Skeletal muscle satellite cell (primary cell): ENCODE data around the gene COL5A2.

Experiments used
- H3K27me3 ChIP-seq: 2 replicates; pipeline ENCODE4 v1.7.0; 2013; ENCODE audit warnings: low read length; ENCODE audit not compliant: control insufficient read depth, insufficient read depth
- H3K36me3 ChIP-seq: 2 replicates; pipeline ENCODE4 v1.7.0; 2013; ENCODE audit warnings: mild to moderate bottlenecking, control low read depth, low read length; ENCODE audit not compliant: insufficient read depth
- H3K4me1 ChIP-seq: 2 replicates; pipeline ENCODE4 v1.7.0; 2013; ENCODE audit warnings: low read length; ENCODE audit not compliant: control insufficient read depth, insufficient read depth
- H3K4me2 ChIP-seq: 2 replicates; pipeline ENCODE4 v1.7.0; 2013; ENCODE audit warnings: mild to moderate bottlenecking, low read length
- H3K4me3 ChIP-seq: 2 replicates; pipeline ENCODE4 v1.7.0; 2013; ENCODE audit warnings: low read length
- H3K9ac ChIP-seq: 2 replicates; pipeline ENCODE4 v1.7.0; 2013; ENCODE audit warnings: mild to moderate bottlenecking, low read depth, low read length, moderate library complexity
- H3K9me3 ChIP-seq: replicated peaks from 2 replicates; pipeline ENCODE4 v1.7.0; 2013; ENCODE audit warnings: mild to moderate bottlenecking, control low read depth, low read length

Gene COL5A2

GRCh38 chr2:189092936-189093335, 86.6 kb downstream of the COL5A2 start:
- peak overlapping the region; percentile 73 for H3K9ac ChIP-seq
- H3K27me3 ChIP-seq, result no peaks in the 10 kb centered on the region
- H3K4me1 ChIP-seq, result peaks cover 46% of the 10 kb centered on the region
- H3K9me3 ChIP-seq, result no peaks in the 10 kb centered on the region
- peak overlapping the region; percentile 27 for H3K4me2 ChIP-seq
- H3K4me3 ChIP-seq, result no peak overlapping the region
- peaks cover 71% of the 10 kb centered on the region for H3K36me3 ChIP-seq

GRCh38 chr2:189091253-189091652, 88.3 kb downstream of the COL5A2 start:
- Histone ChIP-seq H3K9me3 (no peaks in the 10 kb centered on the region), H3K36me3 (peaks cover 66% of the 10 kb centered on the region), H3K27me3 (no peaks in the 10 kb centered on the region), H3K9ac (no peak overlapping the region), H3K4me3 (no peak overlapping the region), H3K4me2 (no peak overlapping the region), H3K4me1 (peaks cover 45% of the 10 kb centered on the region)

GRCh38 chr2:189088591-189089205, 90.9 kb downstream of the COL5A2 start:
- H3K4me3 ChIP-seq, result no peak overlapping the region
- H3K9me3 ChIP-seq, result no peaks in the 10 kb centered on the region
- H3K36me3 ChIP-seq, result peaks cover 73% of the 10 kb centered on the region
- peak overlapping the region; percentile 12 for H3K9ac ChIP-seq
- H3K4me1 ChIP-seq, result peaks cover 57% of the 10 kb centered on the region
- H3K4me2 ChIP-seq, result no peak overlapping the region
- H3K27me3 ChIP-seq, result no peaks in the 10 kb centered on the region

DNA sequence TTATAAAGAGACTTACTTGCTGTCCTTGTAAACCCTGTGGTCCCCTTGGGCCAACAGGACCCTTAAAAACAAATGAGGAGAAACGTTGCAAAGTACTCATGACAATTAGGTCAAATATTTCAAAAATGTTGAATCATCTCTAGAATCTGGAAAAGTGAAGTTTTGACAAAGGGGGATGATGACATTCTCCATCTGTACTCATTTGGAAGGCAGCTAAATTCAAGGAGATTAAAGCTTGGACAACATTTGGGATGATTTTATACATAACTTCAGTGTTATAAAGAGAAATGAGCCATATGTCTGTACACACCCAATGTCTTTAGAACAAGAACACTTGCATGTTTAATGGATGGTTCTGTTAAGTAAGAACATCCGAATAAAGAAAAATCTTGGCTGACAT, 92.9 kb downstream of the COL5A2 start:
- peaks cover 85% of the 10 kb centered on the region for H3K36me3 ChIP-seq
- peak overlapping the region; percentile 15 for H3K4me2 ChIP-seq
- no peaks in the 10 kb centered on the region for H3K27me3 ChIP-seq
- H3K4me1 ChIP-seq, result peaks cover 49% of the 10 kb centered on the region
- no peaks in the 10 kb centered on the region for H3K9me3 ChIP-seq
- H3K4me3 ChIP-seq, result no peak overlapping the region
- peak overlapping the region; percentile 71 for H3K9ac ChIP-seq

- Histone ChIP-seq H3K4me3 (no peak overlapping the region), H3K4me1 (peaks cover 45% of the 10 kb centered on the region), H3K27me3 (no peaks in the 10 kb centered on the region), H3K9me3 (no peaks in the 10 kb centered on the region), H3K36me3 (peaks cover 85% of the 10 kb centered on the region), H3K4me2 (no peak overlapping the region), H3K9ac (peak overlapping the region; percentile 37)
These were observed 93.3 kb downstream of the COL5A2 start for GRCh38 chr2:189086250-189086649.

GRCh38 chr2:189083606-189084005, 96.0 kb downstream of the COL5A2 start:
- H3K27me3 ChIP-seq, result no peaks in the 10 kb centered on the region
- no peak overlapping the region for H3K4me2 ChIP-seq
- H3K36me3 ChIP-seq, result peaks cover 86% of the 10 kb centered on the region
- H3K4me3 ChIP-seq, result no peak overlapping the region
- no peaks in the 10 kb centered on the region for H3K9me3 ChIP-seq
- H3K4me1 ChIP-seq, result peaks cover 41% of the 10 kb centered on the region
- H3K9ac ChIP-seq, result no peak overlapping the region

GRCh38 chr2:189083106-189083505, 96.5 kb downstream of the COL5A2 start:
- Histone ChIP-seq H3K9me3 (no peaks in the 10 kb centered on the region), H3K4me2 (no peak overlapping the region), H3K27me3 (no peaks in the 10 kb centered on the region), H3K4me3 (no peak overlapping the region), H3K36me3 (peaks cover 85% of the 10 kb centered on the region), H3K9ac (no peak overlapping the region), H3K4me1 (peaks cover 41% of the 10 kb centered on the region)

GRCh38 chr2:189082376-189082975, 97.1 kb downstream of the COL5A2 start:
- no peak overlapping the region for H3K4me2 ChIP-seq
- H3K27me3 ChIP-seq, result no peaks in the 10 kb centered on the region
- peaks cover 38% of the 10 kb centered on the region for H3K4me1 ChIP-seq
- no peak overlapping the region for H3K4me3 ChIP-seq
- H3K9me3 ChIP-seq, result no peaks in the 10 kb centered on the region
- H3K36me3 ChIP-seq, result peaks cover 88% of the 10 kb centered on the region
- no peak overlapping the region for H3K9ac ChIP-seq

DNA sequence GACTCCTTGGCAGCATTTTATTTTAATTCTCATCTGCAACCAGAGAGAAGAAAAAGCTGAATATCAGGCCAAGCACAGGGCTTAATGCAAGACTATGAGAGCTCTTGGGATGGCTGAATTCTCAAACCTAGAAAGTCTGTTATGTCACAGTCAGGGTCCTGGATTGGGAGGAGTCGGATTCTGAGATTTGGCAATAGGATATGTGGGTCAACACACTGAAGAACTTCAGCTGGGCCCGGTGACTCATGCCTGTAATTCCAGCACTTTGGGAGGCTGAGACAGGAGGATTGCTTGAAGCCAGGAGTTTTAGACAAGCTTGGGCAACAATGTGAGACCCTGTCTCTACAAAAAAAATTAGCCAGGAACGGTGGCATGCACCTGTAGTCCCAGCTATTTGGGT, 103.0 kb downstream of the COL5A2 start:
- Histone ChIP-seq H3K27me3 (no peaks in the 10 kb centered on the region), H3K4me1 (peaks cover 8% of the 10 kb centered on the region), H3K36me3 (peaks cover 95% of the 10 kb centered on the region), H3K4me3 (no peak overlapping the region), H3K4me2 (no peak overlapping the region), H3K9ac (no peak overlapping the region), H3K9me3 (no peaks in the 10 kb centered on the region)

DNA sequence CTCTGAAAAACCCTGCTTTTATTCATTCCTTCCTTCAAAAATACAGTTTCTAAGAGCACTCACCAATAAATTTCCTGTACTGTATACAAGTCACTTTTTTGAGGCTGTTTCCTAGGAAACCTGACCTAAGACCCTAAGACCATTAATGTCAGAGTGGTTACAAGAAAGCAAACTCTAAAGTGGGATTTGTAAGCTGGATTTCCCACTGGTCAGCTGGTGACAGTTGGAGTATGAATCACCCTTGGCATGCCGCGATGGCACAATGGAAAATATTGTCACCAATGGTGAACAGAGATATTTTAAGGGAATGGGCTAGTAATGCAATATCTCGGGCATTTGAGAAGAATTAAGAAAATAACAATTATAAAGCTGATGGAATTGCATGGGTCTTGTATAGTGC, 103.4 kb downstream of the COL5A2 start:
- Histone ChIP-seq H3K36me3 (peaks cover 95% of the 10 kb centered on the region), H3K9me3 (no peaks in the 10 kb centered on the region), H3K4me2 (no peak overlapping the region), H3K27me3 (no peaks in the 10 kb centered on the region), H3K4me1 (peaks cover 8% of the 10 kb centered on the region), H3K4me3 (no peak overlapping the region), H3K9ac (no peak overlapping the region)

GRCh38 chr2:189074506-189074905, 105.1 kb downstream of the COL5A2 start:
- Histone ChIP-seq H3K36me3 (peaks cover 95% of the 10 kb centered on the region), H3K4me1 (peaks cover 8% of the 10 kb centered on the region), H3K9me3 (no peaks in the 10 kb centered on the region), H3K4me2 (no peak overlapping the region), H3K9ac (no peak overlapping the region), H3K4me3 (no peak overlapping the region), H3K27me3 (no peaks in the 10 kb centered on the region)

- Histone ChIP-seq H3K36me3 (peaks cover 91% of the 10 kb centered on the region), H3K4me3 (no peak overlapping the region), H3K9me3 (no peaks in the 10 kb centered on the region), H3K4me1 (peaks cover 8% of the 10 kb centered on the region), H3K27me3 (no peaks in the 10 kb centered on the region), H3K9ac (no peak overlapping the region), H3K4me2 (no peak overlapping the region)
These were observed 107.5 kb downstream of the COL5A2 start for GRCh38 chr2:189072036-189072435.
